ENCODE measurements around the gene SLC22A1.
"Not testable (repeated sequence)": the region's sequence is repeated elsewhere in the genome, so short reads cannot be mapped to it uniquely, and the experiment has no call there.

Gene SLC22A1

DNA sequence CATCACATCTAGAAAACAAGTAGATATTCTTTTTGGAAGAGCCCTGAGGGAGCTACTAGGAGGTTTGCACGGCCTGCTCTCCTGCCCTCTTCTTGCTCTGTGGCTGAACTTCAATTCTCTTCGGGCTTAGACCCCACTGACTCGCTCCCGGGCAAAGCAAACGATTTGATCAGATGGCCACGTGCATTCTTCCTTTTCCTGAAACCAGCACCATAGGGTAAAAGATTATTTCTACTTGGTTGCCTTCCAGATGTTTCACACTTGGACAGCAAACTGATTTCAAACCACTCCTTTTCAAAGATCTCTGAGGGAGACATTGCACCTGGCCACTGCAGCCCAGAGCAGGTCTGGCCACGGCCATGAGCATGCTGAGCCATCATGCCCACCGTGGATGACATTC is at the start of gene SLC22A1:
TSS of gene SLC22A1 (plus strand) at position 258 of the 400 bp plus-strand sequence. CDS start at position 379, 121 bp downstream.
- DNase-seq: no peak

DNA sequence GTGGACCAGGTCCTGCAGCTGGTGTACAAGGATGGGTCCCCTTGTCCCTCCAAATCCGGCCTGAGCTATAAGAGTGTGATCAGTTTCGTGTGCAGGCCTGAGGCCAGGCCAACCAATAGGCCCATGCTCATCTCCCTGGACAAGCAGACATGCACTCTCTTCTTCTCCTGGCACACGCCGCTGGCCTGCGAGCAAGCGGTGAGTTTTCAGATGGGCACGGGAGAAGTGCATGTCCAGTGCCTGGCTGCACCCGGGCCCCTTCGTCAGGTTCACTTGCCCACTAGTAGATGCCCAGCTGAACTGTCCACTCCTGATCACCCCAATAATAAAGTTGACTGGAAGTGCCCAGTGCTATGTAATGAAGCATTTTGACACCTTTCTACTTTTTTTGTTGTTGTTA is 48.3 kb upstream of the SLC22A1 start:
- no peak for DNase-seq

DNA sequence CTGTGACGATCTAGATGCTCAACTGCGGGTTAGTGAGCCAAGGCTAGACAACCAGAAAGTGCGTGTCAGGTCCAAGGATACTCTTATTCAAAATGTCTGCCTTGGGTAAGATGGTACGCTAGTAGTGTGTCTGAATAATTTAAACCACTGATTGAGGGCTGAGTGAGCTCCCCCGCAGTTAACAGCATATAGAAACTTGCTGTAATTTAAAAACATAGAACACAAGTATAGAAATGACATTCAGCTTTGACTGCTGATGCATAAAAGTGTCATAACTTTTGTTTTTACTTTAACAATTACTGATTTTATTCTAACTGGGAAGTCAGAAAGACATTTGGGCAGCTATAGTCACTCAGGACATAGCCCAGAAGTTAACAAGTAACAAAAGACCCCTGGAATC is 45.6 kb upstream of the SLC22A1 start:
- DNase-seq: no peak

DNA sequence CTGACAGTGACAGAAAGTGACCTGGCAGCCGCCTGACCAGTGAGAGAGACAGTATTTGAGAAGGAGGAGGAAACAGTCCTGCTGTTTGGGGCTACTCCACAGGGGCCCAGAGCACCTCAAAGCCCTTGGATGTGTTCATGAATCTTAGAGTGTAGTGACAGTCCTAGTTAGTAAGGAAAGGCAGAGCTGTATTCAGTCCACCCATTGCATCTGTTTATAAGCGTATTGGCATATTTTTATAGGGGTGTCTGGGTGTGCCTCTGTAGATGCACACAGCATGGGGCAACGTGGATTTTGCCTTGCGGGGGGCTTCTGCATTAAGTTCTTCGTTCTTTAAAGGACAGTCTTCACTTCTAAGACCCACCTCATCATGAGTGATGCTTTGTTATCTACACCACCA is 44.6 kb upstream of the SLC22A1 start:
- no peak for DNase-seq

DNA sequence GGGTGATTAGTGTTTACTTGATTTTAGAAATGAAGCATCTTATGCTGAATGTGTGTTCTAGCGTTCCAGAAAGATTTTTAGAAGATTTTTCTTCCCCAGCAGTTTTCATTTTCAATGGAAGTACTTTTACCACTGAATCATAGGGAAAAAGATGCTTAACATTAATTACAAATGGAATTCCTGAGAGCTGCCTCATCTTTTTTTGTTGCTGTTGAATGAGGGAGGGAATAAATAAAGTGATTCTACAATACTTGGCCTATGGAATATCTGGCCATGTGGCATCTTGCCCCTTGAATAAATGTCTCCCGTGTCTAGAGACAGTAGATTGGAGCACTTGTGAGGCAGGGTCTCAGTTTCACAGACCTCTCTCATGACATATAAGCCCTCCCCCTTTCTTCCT is 44.1 kb upstream of the SLC22A1 start:
- DNase-seq: no peak

DNA sequence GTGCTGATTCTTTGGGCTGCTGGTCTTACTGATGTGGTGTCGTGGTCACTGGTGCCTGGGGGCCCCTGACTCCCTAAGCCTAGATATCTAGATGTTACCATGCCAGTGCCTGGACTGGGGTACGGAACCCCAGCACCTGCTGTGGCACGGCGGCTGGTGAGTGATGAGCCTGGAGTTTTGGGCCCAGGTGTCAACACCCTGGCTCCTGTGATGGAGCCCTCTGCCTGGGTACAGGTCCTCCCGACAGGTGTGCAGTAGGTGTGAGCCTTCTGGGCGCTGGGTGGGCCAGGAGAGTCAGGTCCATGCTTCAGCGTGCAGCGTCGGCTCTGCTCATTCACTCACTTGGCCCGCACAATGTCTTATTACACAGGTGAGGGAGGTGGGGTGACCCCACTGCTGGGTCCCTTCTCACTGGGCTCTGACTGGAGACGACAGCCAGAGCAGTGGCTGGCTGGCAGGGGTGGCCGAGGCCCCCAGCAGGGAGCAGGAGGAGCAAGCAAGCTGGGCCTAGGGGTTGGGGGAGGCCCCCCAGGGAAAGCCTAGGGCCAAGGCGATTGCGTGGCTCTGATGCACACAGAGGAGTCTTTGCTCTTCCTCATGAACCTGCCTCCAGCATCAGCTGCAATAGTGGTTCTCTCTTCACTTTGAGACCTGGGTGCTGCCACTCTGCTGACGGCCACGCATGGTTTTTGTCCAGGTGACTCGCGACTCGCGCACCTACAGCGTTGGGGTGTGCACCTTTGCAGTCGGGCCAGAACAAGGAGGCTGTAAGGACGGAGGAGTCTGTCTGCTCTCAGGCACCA is 42.5 kb upstream of the SLC22A1 start:
- no peak for DNase-seq

DNA sequence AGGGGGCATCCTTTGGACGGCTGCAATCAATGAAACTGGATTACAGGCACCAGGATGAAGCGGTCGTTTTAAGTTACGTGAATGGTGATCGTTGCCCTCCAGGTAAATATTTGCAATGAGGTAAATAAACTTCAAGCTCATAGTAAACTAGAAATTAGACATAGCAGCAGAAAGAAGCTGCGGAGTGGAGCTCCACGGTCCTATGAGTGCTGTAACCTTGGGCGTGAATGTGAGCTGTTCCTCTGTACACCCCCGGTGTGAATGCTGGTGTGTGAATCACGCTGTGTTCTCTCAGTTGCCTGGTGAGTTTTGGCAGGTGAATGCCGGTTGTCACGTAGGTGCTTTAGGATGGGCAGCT is 42.0 kb upstream of the SLC22A1 start:
- DNase-seq: no peak

DNA sequence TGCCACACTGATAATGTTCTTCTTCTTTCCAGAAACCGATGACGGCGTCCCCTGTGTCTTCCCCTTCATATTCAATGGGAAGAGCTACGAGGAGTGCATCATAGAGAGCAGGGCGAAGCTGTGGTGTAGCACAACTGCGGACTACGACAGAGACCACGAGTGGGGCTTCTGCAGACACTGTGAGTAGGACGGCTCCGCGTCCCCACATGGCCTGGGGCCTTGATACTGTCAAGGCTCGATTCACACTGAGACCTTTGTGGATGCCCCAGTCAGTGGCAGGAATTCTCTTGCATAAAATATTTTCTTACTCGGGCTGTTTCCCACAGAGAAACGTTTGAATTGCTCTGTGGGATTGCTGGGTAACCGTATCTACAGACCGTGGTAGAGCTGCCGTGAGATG is 41.5 kb upstream of the SLC22A1 start:
- DNase-seq: no peak

DNA sequence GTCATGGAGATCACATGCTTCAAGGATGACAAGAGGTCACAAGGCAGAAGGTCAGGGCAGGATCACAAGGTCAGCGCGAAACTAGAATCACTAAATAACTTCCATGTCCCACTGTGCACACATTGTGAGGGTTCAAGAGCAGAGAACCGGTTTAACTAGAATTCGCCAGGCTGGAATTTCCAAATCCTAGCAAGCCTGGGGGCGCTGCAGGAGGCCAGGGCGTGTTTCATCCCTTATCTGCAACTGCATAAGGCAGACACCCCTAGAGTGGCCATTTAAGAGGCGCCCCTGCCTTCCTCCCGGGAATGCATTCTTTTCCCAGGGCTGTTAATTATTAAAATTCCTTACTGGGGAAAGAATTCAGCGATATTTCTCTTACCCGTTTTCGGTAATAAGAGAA is 40.2 kb upstream of the SLC22A1 start:
- no peak for DNase-seq

DNA sequence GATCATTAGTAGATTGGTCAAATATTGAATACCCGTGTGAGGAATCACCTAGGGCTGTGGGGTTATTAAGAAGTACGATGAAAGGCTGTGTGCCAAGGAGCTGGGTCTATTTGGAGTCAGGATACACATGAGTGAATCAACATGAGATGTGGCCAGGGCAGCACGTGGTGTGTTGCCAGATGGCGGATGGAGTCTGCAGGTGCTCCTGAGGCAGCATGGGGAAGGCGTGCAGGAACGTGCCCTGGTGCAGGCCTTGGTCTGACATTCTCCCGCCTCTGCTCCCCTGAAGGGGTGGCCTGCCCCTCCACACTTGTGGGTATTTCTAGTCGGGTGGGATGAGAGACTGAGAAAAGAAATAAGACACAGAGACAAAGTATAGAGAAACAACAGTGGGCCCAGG is 39.0 kb upstream of the SLC22A1 start:
- DNase-seq: no peak

DNA sequence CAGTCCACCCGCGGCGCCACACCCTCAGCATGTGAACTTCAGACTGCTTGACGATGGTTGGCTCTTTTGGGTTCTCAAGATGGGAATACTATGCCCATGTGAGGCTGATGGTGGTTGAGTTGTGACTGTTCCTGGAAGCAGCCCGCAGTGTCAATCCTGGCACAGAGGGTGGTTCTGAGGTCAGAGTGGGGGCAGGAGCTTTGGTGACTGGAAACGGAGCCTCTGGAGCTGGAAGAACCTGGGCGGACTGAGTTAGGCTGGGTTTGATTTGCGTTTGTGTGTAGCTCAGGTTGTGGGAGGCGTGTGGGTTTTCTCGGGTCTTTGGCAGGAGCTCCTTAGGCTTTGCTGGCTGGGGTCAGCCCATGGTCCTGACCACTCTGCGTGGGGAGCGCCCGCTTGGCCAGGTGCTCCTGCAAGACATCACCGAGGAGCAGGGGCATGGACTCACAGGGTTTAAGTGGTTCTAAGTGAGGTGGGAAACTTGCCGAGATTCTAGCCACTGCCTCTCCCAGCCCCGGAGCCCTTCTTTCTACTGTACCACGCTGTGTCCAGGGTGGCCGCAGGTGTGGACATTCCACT is 37.3 kb upstream of the SLC22A1 start:
- no peak for DNase-seq

DNA sequence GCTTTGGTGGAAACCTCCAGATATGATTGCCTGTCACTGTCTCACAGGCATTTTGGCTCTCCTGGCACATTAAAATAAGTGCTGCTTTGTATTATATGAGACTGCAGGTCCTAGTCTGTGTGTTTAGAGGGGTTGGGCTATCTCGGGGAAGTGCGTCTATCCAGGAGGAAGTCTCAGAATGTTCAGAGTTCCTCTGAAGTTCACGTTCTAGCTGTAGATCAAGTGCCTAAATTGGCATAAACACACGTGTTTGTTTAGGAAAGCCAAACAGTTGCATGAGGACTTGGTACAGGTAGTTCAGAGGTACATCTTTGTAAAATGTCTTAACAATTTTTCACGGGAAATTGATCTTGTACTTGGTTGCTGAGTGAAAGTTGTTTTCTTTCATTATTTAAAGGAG is 36.4 kb upstream of the SLC22A1 start:
- DNase-seq: no peak

DNA sequence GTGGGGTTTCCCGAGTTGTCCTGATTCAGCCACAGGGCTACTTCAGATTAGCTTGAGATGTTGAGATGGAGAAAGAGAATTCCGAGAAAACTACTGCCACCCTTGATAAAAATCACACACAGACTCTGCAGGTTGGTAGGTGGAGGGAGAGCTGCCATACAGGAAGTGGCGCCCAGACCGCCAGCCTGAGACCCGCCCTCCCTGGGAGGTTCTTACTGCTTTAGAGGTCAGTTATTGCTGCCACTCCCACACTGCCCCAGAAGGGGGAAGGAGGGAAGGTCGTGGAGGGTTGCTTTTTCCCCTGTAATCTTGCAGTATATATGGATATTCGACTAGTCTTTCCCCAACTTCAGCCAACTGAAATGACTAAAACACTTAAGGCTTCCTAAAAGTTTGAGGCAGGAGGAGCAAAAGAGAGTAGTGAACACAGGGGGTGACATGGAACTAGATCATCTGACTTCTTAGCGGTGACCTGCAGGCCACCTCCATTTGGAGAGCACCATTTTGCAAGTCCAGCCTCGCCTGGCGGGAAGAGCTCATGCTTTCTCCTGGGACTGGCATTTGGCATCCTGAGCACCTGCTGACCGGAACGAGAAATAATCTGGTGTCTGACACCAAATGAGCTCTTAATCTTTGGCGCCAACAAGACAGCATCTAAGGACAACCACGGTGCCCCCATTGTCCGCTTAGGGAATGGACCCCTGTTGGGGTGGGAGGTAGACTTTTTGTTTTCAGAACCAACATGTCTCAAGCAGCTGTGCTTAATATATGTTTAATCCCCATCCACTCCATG is 35.7 kb upstream of the SLC22A1 start:
- no peak for DNase-seq

DNA sequence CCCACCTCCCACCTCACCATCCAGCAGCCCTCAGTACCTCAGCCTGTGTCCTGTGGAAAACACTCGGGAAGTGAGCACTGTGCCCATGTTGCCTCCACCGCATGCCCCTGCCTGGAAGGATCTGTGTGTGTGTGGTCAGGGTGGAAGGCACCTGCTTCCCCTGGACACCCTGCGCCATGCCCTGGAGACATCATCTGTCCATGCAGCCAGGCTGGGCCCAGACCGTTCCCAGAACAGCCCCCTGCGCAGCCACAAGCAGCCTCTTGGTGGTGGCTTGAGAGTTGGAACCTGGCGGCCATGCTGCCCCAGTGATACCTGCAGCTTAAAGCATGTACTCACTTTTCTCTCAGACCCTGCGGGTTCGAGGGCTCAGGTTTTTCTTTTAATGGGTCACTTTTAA is 34.9 kb upstream of the SLC22A1 start:
- DNase-seq: no peak

DNA sequence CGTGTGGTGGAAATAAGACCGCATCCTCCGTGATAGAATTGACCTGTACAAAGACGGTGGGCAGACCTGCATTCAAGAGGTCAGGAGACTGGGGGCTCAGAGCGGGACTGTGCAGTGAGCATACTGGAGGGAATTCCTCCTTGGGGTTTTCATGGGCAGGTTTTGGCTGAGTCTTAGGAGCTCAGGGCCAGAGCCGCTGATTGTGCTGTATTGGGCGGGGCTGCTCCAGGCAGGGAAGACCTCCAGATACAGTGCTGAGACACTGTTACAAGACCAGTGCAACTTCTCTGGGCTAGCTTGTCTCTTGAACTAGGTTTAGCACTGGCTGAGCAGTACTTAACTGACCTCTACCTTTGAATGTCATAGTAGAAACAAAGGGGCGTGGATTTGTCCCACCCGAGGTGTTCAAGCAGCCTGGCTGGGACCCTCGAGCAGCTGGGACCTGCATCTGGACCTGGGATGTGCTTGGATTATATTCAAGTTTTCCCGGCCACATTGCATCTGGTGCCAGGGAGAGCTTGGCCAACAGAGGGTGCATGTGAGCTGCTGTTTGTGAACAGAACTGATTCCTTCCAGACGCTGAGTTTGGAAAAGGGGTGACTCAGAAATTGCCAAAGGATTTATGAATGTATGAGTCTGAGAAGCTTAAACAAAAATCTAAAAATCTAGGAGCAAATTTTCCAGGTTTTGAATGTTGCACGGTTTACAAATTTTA is 33.4 kb upstream of the SLC22A1 start:
- no peak for DNase-seq

DNA sequence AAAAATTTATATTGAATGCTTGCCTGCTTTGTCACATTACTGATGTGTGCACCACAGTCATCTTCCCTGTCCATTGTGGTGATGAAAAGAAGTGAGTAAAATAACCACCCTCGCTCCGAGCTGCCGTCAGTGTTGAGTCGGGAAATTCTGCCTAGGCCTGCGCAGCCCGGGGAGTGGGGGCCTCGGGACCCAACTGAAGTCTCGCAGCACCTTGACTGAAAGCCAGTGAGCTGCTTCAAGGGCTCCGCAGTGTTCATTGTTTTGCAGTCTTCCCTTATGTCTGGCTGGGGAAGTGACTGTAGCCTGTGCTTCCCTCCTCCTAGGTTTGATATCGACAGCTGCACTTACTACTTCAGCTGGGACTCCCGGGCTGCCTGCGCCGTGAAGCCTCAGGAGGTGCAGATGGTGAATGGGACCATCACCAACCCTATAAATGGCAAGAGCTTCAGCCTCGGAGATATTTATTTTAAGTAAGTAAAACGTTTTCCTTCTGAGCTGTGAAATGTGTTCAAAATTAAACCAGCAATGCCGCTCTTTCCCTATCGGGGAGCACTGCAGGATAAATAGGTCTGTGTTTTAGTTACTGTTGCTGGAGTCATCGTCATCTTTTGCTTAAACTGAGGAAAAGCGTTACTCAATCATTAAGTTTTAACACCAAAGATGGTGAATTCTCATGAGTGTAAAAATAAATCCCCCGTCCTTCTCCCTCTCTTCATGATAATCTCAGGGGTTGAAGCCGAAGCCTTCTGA is 32.7 kb upstream of the SLC22A1 start:
- no peak for DNase-seq

DNA sequence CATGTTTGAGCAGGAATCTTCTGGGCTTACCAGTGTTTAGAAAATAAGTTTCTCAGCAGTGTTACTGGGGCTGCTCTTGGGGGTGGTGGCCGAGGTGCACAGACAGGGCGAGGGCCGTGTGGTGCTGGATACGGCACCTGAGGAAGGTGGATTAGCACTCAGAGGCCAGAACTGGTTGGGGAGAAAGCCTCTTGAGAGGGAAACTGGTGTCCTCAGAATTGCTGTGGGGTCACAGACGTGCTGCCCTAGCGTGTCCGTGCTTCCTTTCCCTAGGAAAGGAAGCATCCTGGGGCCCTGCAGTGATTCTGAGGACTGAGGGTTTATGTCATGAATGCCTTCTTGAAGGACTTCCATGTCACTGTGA is 32.1 kb upstream of the SLC22A1 start:
- no peak for DNase-seq

DNA sequence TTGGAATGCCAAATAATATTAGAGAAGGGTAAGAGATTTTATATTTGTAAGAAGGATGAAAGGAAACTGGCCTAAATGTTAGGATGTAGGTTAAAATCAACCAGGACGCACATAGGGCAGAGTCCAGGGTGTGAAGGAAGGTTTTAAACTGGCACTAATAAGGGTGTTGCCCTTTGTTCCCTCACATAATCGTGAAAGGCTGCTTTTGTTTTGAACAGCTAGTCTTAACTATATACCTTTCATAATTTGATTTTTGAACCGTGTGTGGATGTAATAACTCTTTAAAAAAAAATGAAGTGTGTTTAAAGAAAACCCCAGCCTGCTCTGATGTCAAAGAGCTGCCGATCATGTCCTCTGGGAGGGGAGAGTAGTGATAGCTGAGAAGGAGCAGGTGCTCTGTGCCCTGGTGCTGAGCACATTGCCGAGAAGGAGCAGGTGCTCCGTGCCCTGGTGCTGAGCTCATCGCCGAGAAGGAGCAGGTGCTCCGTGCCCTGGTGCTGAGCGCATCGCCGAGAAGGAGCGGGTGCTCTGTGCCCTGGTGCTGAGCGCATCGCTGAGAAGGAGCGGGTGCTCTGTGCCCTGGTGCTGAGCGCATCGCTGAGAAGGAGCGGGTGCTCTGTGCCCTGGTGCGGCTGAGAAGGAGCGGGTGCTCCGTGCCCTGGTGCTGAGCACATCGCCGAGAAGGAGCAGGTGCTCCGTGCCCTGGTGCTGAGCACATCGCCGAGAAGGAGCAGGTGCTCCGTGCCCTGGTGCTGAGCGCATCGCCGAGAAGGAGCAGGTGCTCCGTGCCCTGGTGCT is 31.0 kb upstream of the SLC22A1 start:
- not testable (repeated sequence) for DNase-seq

DNA sequence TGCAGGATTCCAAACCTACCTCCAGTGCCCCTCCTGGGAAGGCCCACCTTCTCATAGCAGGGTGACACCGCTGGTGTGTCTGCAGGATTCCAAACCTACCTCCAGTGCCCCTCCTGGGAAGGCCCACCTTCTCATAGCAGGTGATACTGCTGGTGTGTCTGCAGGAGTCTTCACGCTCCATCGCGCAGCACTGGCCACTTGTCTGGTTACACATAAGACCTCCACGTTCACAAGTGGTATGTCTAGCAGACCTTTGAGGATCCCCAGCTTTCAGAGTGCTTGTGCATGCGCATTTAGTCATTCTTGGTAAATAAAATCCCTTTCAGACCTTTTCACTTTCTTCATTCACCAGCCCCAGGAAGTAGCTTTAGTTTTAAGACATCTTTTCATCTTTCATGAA is 29.4 kb upstream of the SLC22A1 start:
- DNase-seq: not testable (repeated sequence)

DNA sequence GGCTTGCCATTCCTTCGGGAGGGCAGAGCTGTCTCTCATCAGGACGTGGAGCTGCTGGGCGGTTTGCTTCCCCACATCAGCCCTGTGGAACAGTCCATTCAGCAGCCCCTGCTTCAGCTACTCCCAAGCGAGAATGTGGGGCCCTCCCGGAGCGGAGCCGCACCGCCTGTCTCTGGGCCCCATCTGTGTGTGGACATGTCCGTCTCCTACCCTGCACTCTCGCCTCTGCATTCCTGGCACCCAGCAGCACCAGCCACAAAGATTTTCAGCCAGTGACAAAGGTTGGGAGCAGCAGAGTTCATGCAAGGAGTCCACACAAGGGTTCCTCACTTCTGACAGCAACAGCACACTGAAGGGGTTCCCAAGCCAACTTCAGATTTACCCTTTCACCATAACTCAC is 29.0 kb upstream of the SLC22A1 start:
- no peak for DNase-seq

DNA sequence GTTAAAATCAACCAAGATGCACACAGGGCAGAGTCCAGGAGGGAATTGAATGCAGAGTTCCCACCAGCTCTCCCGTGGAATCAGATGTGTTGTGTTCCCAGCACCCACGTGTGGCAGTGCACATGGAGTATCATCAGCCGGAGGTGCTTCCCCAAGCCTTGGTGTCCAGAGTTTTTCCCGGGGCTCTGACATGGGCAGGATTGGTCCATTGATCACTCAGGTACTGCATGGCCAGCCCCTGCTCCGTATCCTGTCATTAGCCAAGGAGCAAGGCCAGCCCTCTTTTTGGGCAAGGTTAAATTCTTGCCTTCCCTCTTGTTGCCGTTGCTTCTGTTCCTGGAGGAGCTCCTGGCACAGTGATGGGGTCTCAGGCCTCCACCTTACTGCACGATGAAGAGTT is 28.6 kb upstream of the SLC22A1 start:
- DNase-seq: no peak

DNA sequence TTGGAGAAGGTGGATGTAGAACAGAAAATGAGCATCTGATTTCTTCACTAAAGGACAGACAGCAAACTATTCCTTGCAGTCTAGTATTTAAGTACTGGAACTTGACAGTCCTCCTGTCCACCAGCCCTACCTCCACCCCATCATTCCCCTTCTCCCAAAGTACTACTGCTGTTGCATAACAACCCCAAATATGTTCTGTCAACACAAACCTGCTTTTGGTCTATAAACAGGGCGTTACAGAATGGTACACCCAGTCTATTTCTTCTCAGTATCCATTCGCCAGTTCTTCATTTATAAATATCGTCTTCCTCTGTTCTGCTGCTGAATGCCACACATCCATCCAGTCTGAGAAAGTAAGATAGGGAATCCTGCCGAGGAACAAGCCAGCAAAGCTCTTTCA is 27.7 kb upstream of the SLC22A1 start:
- no peak for DNase-seq

Data from NCI-H748 treated with DMSO at 0.1 percent for 48 hours (cell line).